ENCODE measurements around the gene FNDC3A. TPM values are rescaled to one million over a fixed set of nuclear protein-coding genes. Genes with fewer than 3 reads are reported as not detected.

Gene FNDC3A
- total and polyA plus RNA-seq, 9 of the 15 experiments (the other 6 are each of a cell fraction or from before 2014, with no cell fraction given): 4.1 to 22.0 (median 13.5) TPM

GRCh38 chr13:49099513-49099877, 123.8 kb downstream of the FNDC3A start:
- WGBS (ENCODE audit: insufficient coverage, low coverage, missing lambda C conversion rate): 44% methylated on average over 2 of the region's 2 CpGs

More at GRCh38 chr13:49099513-49099877, 123.8 kb downstream of the FNDC3A start:
- no TSS peak for BruUV-seq (replicated peaks)
- Histone ChIP-seq H3K4me1 (replicated peaks in 1 of 2; ENCODE audit: control insufficient read depth in 2 of 2, insufficient read depth in 2 of 2, low read length in 2 of 2) (no peaks in the 10 kb centered on the region; a peak in 3 of 5 replicates), H3K27ac (ENCODE audit: extremely low read depth, low read depth, low read length) (no peak overlapping the region), H3K79me2 (ENCODE audit: control insufficient read depth, insufficient read depth, low read length) (no peaks in the 10 kb centered on the region), H3K9me1 (ENCODE audit: control insufficient read depth, insufficient read depth, low read length) (no peaks in the 10 kb centered on the region), H3K9me3 (replicated peaks; ENCODE audit: control insufficient read depth, insufficient read depth, low read depth, low read length) (no peaks in the 10 kb centered on the region), H3K9ac (ENCODE audit: insufficient read depth in 1 of 2, low read depth in 2 of 2, low read length in 2 of 2) (no peak overlapping the region), H2AFZ (ENCODE audit: low read depth, low read length) (no peak overlapping the region), H3K4me2 (ENCODE audit: insufficient read depth, low read length) (no peak overlapping the region), H3K4me3 (no peak overlapping the region), H4K20me1 (replicated peaks; ENCODE audit: control insufficient read depth, insufficient read depth, low read length) (no peaks in the 10 kb centered on the region), H3K36me3 (ENCODE audit: control insufficient read depth, insufficient read depth, low read length) (no peaks in the 10 kb centered on the region), H3K27me3 (ENCODE audit: control insufficient read depth in 2 of 2, insufficient read depth in 2 of 2, low read length in 2 of 2) (no peaks in the 10 kb centered on the region)
- DNase-seq (ENCODE audit: extremely low read depth in 1 of 4, low spot score in 3 of 4) (no peak), FAIRE-seq (no peak), ATAC-seq (no peak)
- CTCF ChIA-PET (ENCODE audit: low intra/inter-chr PET ratio): interaction anchor here (0.8 to 1.0 kb wide), 2 partner anchors 178 to 181 kb away, joined by 3 to 4 read pairs; no protein-coding TSS in a partner anchor
- in situ Hi-C loops (cut with MboI) (no loop called here), intact Hi-C loops (cut with micrococcal nuclease) (no loop called here)
- POLR2A ChIA-PET: no interaction called here
- TF ChIP-seq ZNF561 (CRISPR knock-in tag; conservative IDR thresholded peaks at IDR 0.05): no peak
- TF ChIP-seq KHSRP (IDR thresholded peaks at IDR 0.05): no peak
- no peak for TF ChIP-seq CAMTA2 (CRISPR knock-in tag; conservative IDR thresholded peaks at IDR 0.05)
- TF ChIP-seq ZNF644 (tag; IDR thresholded peaks at IDR 0.05; ENCODE audit: low read depth): no peak
- TF ChIP-seq ARNT (IDR thresholded peaks at IDR 0.05): no peak
- no peak for TF ChIP-seq E2F1 (CRISPR knock-in tag; IDR thresholded peaks at IDR 0.05)
- TF ChIP-seq, protein P1, sequence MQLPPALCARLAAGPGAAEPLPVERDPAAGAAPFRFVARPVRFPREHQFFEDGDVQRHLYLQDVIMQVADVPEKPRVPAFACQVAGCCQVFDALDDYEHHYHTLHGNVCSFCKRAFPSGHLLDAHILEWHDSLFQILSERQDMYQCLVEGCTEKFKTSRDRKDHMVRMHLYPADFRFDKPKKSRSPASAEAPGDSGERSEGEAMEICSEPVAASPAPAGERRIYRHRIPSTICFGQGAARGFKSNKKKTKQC (CRISPR knock-in tag; IDR thresholded peaks at IDR 0.05): no peak
- TF ChIP-seq TFAM (CRISPR knock-in tag; conservative IDR thresholded peaks at IDR 0.05): no peak
